Epithelial cell of proximal tubule (primary cell): ENCODE results near the gene LRRC8B. TPM values are rescaled to one million over a fixed set of nuclear protein-coding genes. Genes with fewer than 3 reads are reported as not detected.

Experiments
- DNase-seq: peaks from one replicate; pipeline ENCODE4 v3.0.0-alpha.2; 2011; ENCODE audit warnings: low read depth
- H3K4me3 ChIP-seq: 2 replicates; pipeline ENCODE4 v1.5.1; 2011; ENCODE audit warnings: low read depth, mild to moderate bottlenecking, low read length
- total RNA-seq: library from RNA; depleted of rRNA; stranded (reverse); fragments of >200 nt; gene quantifications from 2 replicates; pipeline ENCODE4 v1.2.3, GENCODE V29; 2015
- TF ChIP-seq, protein P1 (sequence below): conservative IDR thresholded peaks from 2 replicates; pipeline ENCODE4 v1.5.1; 2012; ENCODE audit warnings: low read depth, mild to moderate bottlenecking, low read length

The LRRC8B gene
- total RNA-seq, 1 donor from 2014 or later: 5.0 TPM

DNA sequence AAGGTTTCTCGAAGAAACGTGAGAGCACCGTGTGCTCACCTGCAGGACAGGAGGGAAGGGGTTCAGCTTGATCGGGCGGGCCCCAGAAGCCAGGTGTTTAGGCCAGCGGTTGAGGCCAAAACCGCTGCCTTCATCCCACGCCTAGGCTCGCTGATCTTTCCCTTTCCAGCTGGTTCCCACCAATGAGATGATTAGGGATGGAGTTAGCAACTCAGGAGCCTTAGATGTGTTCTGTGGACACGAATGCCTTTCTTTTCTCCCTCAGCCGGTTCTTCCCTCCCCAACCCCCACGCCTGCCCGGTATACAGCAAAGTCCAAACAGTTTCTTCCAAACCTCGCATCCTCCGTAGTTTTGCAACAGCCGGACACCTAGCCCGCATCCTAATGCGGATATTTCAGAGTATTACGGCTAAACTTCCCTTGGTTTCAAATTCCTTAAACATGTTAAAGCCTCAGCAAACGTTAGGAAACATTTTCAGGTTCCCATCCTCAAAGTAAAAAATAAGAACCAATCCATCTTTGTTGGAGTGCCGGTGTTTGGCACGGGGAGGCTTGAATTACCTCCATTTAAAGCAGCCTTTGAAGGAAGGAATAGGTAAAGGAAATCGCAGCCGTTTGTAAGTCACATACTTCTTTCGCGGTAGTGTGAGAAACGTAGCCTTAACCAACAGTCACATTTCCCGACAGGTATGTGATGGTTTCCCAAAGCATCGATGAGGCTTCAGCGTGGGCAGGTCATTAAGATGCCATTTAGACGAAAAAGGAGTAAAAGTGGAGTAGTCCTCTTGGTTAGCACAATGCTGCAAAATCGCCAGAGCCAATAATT, 109.4 kb downstream of the LRRC8B start:
- TF ChIP-seq, protein P1, sequence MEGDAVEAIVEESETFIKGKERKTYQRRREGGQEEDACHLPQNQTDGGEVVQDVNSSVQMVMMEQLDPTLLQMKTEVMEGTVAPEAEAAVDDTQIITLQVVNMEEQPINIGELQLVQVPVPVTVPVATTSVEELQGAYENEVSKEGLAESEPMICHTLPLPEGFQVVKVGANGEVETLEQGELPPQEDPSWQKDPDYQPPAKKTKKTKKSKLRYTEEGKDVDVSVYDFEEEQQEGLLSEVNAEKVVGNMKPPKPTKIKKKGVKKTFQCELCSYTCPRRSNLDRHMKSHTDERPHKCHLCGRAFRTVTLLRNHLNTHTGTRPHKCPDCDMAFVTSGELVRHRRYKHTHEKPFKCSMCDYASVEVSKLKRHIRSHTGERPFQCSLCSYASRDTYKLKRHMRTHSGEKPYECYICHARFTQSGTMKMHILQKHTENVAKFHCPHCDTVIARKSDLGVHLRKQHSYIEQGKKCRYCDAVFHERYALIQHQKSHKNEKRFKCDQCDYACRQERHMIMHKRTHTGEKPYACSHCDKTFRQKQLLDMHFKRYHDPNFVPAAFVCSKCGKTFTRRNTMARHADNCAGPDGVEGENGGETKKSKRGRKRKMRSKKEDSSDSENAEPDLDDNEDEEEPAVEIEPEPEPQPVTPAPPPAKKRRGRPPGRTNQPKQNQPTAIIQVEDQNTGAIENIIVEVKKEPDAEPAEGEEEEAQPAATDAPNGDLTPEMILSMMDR: no peak
- DNase-seq: no peak
- peak overlapping the region; percentile 71 for H3K4me3 ChIP-seq

DNA sequence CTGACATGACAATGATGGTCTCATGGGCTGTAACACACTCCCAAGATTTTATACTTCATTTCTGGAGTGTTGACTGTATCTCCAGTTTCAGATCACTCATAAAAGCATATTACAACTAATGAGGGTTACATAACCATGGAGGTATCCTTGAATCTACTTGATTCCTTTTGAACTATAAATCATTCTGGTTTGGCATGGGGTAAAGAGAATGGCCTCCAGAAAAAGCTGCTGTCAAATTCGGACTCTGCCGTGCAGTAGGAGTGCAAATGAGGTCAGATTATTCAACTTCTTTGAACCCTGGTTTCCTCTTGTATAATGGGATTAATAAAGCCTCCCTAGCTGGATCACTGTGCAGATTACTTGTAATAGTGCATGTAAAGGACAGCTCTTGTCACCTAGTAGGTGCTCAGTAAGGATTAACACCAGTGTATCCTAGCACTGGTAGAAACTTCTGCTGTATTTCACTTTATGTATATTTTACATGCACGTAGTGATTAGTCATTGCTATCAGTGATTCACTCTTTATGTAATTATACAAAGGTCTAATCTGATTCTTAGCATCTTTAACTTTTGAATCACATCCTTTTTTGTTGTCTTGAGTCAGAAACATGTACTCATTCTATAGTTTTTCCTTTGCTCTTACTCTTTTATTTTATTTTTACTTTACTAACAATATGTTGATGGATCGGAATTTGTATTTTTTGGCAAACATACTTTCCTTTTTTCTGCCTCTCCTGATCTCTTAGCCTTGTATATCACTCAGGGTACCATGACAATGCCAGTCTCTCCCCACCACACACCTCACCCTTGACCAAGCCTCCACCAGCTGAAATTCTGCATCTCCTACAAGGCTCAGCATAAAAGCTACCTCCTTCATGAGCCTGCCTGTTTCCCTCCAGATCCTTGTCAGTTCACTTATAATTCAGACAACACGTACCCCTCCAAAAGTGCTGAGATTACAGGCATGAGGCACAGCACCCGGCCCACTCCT, 111.5 kb downstream of the LRRC8B start:
- TF ChIP-seq, protein P1: no peak
- no peak for DNase-seq
- H3K4me3 ChIP-seq: no peak overlapping the region

DNA sequence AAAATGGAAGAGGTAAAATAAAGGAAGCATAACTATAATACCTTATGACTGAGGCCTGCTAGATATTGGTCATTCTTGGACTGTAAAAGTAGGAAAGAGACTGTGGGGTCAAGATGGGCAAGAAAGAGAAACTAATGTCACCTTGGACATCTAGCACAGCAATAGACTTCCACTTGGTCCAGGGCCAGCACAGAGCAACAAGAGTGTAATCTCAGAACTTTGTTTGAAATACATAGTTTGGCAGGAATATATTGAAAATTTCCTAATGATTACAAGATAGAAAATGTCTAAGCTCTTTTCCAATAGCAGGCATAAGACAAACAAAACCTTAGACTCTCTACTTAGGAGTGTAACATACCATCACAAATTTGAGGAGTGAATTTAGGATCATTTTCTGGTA, 112.9 kb downstream of the LRRC8B start:
- TF ChIP-seq, protein P1: no peak
- H3K4me3 ChIP-seq: no peak overlapping the region
- DNase-seq: no peak

DNA sequence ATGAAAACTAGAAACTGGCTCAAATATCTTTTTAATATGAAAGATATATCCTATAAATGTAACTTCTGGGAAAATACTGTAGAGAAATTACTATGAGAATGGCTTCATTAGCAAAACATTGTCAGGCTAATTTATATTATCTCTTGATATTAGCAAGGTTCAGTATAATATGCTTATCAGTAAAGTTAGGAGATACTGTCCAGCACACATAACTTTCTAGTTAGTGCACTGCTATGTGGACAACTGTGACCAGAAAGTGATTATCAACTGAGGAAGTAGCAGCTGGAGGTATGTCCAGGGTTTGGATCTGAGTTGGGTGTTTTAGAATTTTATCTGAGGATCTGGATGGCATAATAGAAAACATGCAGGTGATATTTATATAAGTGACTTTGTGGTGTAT, 115.8 kb downstream of the LRRC8B start:
- TF ChIP-seq, protein P1: no peak
- no peak overlapping the region for H3K4me3 ChIP-seq
- DNase-seq: no peak

DNA sequence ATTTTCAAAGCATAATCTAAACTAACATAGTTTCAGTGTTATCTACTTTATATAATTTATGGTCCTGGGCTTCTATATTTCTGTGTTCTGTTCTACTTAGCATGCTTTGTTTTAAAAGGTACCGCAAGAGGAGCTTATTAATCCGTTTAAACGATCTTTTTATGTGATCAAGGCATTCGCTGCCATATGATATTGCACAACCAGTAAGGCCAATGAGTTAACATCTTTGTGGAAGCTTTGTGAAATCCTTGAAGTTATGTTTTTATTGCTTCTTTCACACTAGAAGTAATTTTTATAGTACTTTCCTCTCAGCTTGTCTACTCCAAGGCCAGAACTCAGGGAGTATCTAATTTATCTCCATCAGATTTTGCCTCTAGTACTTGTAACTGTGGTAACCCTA, 117.2 kb downstream of the LRRC8B start:
- TF ChIP-seq, protein P1: no peak
- no peak overlapping the region for H3K4me3 ChIP-seq
- DNase-seq: no peak

DNA sequence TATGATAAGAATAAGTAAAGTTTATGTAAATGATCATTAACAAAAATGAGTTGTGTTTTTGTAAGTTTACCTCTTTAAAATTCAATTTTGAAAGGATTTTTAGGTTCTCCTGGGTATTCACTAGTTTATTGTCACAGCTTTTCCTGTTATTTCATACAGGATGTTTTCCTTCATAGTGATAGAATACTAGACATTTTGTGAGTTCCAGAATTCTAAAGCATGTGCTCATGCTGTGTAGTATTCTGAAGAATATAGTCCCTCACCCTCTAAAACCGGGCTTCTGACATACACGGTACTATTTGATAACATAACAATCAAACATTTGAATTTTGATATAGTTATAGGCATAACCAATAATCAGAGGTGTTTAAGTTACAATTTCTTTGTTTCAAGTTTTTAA, 118.9 kb downstream of the LRRC8B start:
- no peak for DNase-seq
- TF ChIP-seq, protein P1: no peak
- H3K4me3 ChIP-seq: no peak overlapping the region
